ENCODE measurements around the gene GSAP.
A peak's percentile ranks its signal among the peaks of the same experiment; 100 is the strongest.

Gene GSAP

DNA sequence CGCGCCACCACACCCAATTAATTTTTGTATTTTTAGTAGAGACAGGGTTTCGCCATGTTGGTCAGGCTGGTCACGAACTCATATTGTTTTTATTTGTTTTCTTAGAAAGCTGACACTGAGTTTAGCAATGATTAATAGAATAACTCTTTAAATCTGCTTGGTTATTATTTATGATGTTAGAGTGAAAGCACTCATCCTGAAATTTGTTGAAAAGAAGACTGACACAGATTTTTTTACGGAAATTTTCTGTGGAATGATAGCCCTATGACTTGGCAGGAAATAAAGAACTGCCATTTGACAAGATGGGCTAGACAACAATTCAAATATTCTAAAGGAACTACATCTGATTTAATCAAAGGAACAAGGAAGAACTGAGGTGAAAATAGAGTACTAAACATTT lies 4.3 kb upstream of the GSAP start:
- no peak for DNase-seq (ENCODE audit: low read depth)
- no peak overlapping the region for H3K4me3 ChIP-seq (ENCODE audit: low read length)
- TF ChIP-seq, protein P1, sequence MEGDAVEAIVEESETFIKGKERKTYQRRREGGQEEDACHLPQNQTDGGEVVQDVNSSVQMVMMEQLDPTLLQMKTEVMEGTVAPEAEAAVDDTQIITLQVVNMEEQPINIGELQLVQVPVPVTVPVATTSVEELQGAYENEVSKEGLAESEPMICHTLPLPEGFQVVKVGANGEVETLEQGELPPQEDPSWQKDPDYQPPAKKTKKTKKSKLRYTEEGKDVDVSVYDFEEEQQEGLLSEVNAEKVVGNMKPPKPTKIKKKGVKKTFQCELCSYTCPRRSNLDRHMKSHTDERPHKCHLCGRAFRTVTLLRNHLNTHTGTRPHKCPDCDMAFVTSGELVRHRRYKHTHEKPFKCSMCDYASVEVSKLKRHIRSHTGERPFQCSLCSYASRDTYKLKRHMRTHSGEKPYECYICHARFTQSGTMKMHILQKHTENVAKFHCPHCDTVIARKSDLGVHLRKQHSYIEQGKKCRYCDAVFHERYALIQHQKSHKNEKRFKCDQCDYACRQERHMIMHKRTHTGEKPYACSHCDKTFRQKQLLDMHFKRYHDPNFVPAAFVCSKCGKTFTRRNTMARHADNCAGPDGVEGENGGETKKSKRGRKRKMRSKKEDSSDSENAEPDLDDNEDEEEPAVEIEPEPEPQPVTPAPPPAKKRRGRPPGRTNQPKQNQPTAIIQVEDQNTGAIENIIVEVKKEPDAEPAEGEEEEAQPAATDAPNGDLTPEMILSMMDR (IDR thresholded peaks at IDR 0.05; ENCODE audit: insufficient read depth, low read depth, low read length, missing control alignments) = no peak

DNA sequence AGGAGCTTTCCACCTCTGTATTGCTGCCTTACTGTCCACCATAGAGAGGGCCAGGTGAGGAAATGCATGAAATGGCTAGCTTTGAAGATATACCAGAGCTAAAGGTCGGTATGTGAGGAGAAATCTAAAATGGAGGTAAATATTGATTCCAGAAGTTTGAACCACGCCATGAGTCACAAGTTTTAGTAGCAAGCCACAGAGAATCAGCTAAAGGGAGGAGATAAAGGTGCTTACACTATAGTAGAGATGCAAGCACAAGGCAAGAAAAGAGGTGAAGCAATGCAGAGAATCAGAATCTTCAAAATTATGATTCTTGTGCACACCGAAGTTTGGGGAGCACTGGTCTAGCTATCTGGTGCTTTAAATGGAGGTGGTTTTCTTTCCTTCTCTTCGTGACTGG lies 3.0 kb upstream of the GSAP start:
- no peak overlapping the region for H3K4me3 ChIP-seq (ENCODE audit: low read length)
- DNase-seq (ENCODE audit: low read depth) = no peak
- TF ChIP-seq, protein P1 (IDR thresholded peaks at IDR 0.05; ENCODE audit: insufficient read depth, low read depth, low read length, missing control alignments) = no peak

DNA sequence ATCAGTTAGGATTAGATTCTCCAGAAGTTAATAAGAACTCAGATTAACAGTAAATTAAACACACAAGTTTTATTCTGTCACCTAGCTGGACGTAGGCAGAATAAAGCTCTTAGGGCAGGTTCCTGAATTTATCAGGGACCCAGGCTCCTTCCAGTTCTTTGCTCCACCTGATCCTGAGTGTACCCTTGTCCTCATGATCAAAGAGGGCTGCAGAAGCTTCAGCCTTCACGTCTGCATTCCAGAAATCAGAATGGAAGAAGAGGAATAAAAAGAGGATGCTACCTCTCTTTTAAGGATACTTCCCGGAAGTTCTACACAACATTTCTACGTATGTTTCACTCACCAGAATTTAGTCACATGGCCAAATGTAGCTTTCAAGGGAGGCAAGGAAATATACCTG lies 1.7 kb upstream of the GSAP start:
- TF ChIP-seq, protein P1 (IDR thresholded peaks at IDR 0.05; ENCODE audit: insufficient read depth, low read depth, low read length, missing control alignments) = no peak
- no peak overlapping the region for H3K4me3 ChIP-seq (ENCODE audit: low read length)
- DNase-seq (ENCODE audit: low read depth) = no peak

DNA sequence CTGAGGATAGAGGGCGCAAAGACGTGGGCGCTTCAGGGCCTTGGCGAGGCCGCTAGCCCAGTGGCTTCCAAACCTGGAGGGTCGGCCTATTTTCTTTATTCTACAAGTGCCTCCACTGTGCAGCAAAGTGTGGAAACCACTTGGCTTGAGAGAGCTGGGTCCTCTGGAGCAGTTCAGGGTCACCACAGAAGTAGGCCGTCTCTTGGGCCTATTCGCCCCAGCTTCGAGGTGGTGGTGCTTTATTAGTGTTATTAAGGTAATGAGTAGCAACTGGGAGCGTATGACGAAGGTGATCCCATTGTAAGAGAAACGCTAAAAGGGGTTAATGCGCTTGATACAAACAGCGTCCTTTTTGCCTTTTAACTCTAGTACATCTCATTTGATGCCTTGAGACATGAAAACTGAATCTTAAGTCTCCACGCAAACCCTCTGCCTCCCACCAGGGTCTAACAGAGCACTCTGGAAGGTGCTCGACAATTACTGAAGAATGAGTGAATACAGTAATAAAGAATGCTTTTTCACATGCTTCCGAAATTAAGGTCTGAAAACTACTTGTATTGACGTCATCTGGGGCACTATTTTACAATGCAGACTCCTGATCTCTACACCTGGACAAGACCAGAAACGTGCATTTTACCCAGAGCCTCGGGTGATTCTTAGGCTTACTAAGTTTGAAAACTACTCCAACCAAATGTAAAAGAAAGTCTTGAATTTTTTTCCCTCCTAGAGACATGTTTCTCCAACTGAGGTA lies 647 bp upstream of the GSAP start:
- TF ChIP-seq, protein P1 (IDR thresholded peaks at IDR 0.05; ENCODE audit: insufficient read depth, low read depth, low read length, missing control alignments) = peak; percentile 2
- H3K4me3 ChIP-seq (ENCODE audit: low read length) = peak overlapping the region; percentile 59
- no peak for DNase-seq (ENCODE audit: low read depth)

DNA sequence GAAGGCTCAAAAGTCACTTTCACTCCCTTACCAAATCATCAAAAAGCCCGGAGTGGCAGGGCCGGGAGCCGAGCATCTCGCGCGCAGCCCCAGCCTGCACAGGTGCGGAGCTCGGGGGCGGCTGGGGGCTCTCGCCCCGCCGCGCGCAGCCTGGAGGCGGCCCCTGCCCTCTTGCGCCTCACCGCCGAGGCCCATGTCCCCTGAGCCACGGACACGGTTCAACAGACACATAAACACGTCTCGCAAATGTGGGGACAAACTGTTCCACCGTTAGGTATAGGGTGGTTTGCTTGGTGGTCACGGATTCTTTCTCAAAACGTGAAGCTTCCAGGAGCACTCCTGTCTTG lies 700 bp downstream of the GSAP start:
- DNase-seq (ENCODE audit: low read depth) = no peak
- peak overlapping the region; percentile 59 for H3K4me3 ChIP-seq (ENCODE audit: low read length)
- TF ChIP-seq, protein P1 (IDR thresholded peaks at IDR 0.05; ENCODE audit: insufficient read depth, low read depth, low read length, missing control alignments) = no peak

DNA sequence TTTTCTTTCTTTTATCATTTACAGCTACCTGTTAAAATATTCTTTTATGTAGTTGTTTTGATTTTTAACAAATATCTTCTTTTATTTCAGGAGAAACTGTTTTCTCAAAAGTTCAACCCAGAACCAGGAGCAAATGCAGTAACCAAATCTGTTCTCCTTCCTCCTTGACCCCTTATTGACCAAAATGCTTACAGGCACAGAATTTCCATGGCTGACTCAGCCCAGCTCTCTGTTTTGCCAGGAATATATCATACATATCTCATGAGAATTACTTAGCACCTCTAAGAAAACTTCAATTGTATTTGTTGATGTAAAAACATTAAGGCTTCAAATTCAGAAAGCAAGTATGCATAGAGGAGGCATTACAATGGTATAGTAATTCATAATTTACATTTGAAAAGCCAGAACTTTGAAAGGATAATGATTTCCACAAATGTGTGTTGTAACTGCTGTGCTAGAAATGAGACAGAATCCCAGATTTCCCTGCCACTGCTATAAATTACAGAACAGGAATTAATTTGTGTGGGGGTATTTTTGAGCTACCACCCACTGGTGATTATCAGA lies 2.2 kb downstream of the GSAP start:
- peak; percentile 60 for DNase-seq (ENCODE audit: low read depth)
- TF ChIP-seq, protein P1 (IDR thresholded peaks at IDR 0.05; ENCODE audit: insufficient read depth, low read depth, low read length, missing control alignments) = no peak
- H3K4me3 ChIP-seq (ENCODE audit: low read length) = no peak overlapping the region

DNA sequence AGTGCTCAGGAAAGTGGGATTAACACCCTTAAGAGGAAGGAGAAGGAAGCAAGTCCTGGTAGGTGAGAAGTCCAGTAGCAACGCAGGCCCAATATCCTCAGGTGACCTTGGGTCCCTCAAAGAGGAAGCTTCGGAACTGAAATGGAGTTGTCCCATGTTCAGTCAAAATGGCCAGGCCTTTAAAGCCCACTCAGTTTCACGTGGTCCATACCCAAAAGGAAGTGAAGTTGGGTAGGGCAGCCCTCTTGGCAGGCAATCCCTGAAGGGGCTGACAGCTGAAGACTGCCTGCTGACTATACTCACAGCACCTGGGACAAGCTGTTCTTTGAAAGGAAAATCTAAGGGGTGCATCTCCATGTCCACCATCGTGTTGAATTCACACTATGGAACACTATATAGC lies 3.0 kb downstream of the GSAP start:
- DNase-seq (ENCODE audit: low read depth) = no peak
- TF ChIP-seq, protein P1 (IDR thresholded peaks at IDR 0.05; ENCODE audit: insufficient read depth, low read depth, low read length, missing control alignments) = no peak
- H3K4me3 ChIP-seq (ENCODE audit: low read length) = no peak overlapping the region

All from epithelial cell of esophagus (primary cell).